Large intestine (tissue), 3 donors: ENCODE results near the gene C16orf46. TPM values are rescaled to one million over a fixed set of nuclear protein-coding genes. Genes with fewer than 3 reads are reported as not detected.

Experiments
- DNase-seq, 2 donors: peaks; one replicate each; pipeline versions ENCODE4 v3.0.0 to v3.0.0-alpha.2; 2013
- H3K27ac ChIP-seq: one replicate; pipeline ENCODE4 v1.5.1; 2013; ENCODE audit warnings: low read length
- H3K27me3 ChIP-seq: 2 replicates; pipeline ENCODE4 v1.6.1; 2013; ENCODE audit warnings: low read length; ENCODE audit not compliant: control insufficient read depth, insufficient read depth
- H3K36me3 ChIP-seq: 2 replicates; pipeline ENCODE4 v1.6.1; 2013; ENCODE audit warnings: low read length; ENCODE audit not compliant: control insufficient read depth, insufficient read depth
- H3K4me1 ChIP-seq: one replicate; pipeline ENCODE4 v1.6.1; 2013; ENCODE audit warnings: low read length; ENCODE audit not compliant: control insufficient read depth, insufficient read depth
- H3K4me3 ChIP-seq: one replicate; pipeline ENCODE4 v1.5.1; 2013; ENCODE audit warnings: low read length
- H3K9me3 ChIP-seq: one replicate; pipeline ENCODE4 v1.6.1; 2013; ENCODE audit warnings: mild to moderate bottlenecking, low read depth, low read length, moderate library complexity; ENCODE audit not compliant: control insufficient read depth
- WGBS: methylation state at CpG from one replicate; pipeline ENCODE4 v1.1.5; 2013; ENCODE audit warnings: low lambda C conversion rate; ENCODE audit not compliant: insufficient coverage; 5-methylcytosine and 5-hydroxymethylcytosine counted together
- polyA plus RNA-seq: library from polyadenylated mRNA; unstranded; fragments of 120-200 nt; gene quantifications from one replicate; pipeline ENCODE4 v1.2.1, GENCODE V29; 2013

Gene C16orf46
- polyA plus RNA-seq, 1 donor = 0.93 TPM

DNA sequence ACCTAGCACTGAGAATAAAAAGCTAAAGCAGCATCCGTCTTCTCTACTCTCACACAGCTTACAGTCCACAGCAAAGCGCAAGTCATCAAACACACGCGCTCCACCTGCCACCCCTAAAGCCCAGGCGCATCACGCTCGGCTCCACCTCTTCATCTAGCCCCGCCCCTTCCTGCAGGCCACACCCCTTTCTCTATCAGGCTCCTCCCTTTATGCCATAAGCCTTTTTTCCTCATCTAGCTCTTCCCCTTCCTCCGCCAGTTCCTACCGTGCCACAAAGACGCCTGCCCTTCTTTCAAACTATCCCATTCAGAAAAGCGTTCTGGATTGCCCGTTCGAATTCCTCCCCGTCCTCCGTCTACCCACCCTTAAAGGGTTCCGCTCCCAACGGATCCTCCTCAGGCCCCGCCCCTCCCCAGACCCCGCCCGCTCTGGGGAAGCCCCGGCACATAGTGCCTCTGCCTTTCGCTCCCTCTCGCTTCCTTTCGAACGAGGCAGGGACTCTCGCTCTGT lies 417 bp downstream of the C16orf46 start:
- Histone ChIP-seq H3K36me3 (no peaks in the 10 kb centered on the region), H3K27me3 (no peaks in the 10 kb centered on the region), H3K27ac (peak overlapping the region; percentile 96), H3K9me3 (no peaks in the 10 kb centered on the region), H3K4me1 (no peaks in the 10 kb centered on the region), H3K4me3 (peak overlapping the region; percentile 76)
- WGBS = 8% methylated on average over 2 of the region's 27 CpGs
- peak in 1 of 2 donors; percentile 85 for DNase-seq

DNA sequence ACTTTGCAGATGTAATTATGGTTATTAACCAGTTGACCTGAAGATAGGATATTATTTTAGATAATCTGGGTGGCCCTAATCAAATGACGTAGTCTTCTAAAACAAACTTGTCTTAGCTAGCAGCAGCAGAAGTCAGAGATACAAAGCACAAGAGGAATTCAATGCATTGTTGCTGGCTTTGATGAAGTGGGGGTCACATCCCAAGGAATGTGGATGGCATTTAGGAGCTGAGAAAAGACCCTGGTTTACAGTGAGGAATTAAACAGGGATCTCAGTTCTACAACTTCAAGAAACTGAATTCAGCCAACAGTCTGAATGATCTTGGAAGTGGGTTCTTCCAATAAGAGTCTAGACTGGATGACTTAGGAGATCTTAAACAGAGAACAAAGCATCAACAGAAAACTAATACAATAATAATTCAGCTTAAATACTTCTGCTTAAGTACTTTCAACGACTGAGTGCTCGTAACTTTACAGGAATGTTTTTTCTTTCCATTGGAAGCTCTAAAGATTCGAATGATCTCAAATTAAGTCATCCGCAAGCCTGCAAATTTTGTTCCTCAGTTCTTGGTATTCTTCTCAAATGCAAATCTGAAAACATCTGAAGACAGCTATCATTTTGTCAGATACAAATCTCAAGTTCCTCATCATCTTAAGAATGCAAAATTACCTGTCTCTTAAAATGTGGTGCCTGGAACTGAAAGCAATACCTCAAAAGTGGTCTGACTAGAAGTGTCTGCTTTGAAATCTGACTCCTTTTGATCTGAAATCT lies 3.3 kb downstream of the C16orf46 start:
- H3K9me3 ChIP-seq = no peaks in the 10 kb centered on the region
- no peaks in the 10 kb centered on the region for H3K36me3 ChIP-seq
- no peaks in the 10 kb centered on the region for H3K27me3 ChIP-seq
- 100% methylated on average over 2 of the region's 5 CpGs for WGBS
- H3K27ac ChIP-seq = no peak overlapping the region
- no peak overlapping the region for H3K4me3 ChIP-seq
- DNase-seq = no peak
- H3K4me1 ChIP-seq = no peaks in the 10 kb centered on the region

DNA sequence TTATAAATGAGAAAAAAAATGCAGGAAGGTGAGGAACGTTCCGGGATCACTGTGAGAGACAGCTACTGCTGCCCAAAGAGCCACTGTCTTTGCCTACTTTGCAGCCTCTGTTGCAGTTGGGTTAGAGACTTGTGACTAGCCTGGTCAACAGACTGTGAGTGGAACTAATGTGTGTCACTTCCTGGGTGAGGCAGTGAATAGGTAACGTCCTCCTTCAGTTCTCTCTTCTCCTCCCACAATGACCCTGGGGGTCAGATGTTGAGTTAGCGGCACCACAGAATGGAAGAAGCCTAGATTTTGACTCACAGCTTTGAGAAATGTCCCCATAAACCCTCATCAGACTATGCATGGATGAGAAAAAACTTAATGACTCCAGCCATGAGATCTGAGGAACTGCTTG lies 5.2 kb downstream of the C16orf46 start:
- H3K36me3 ChIP-seq = no peaks in the 10 kb centered on the region
- H3K4me1 ChIP-seq = no peaks in the 10 kb centered on the region
- no peaks in the 10 kb centered on the region for H3K27me3 ChIP-seq
- H3K27ac ChIP-seq = no peak overlapping the region
- DNase-seq = no peak
- no peaks in the 10 kb centered on the region for H3K9me3 ChIP-seq
- WGBS = no CpG with 5 or more reads among the region's 4 CpGs
- no peak overlapping the region for H3K4me3 ChIP-seq

DNA sequence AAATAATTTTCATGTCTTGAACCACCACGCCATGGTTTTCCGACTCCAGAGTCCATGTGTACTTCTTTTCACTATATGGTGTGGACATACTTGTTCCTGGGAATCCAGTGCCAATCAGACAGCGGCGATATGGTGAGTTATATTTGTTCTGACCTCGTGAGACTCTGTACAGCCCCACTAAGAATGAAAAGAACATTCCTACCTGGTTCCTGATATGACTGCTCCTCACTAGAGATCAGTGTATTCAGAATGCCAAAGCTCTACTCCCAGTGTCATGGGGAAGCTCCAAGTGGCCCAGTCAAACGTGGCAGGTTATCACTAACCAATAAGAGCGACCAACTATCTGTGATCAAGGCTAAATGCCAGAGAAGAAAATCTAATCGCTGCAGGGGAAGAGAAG lies 6.1 kb downstream of the C16orf46 start:
- Histone ChIP-seq H3K4me1 (no peaks in the 10 kb centered on the region), H3K27ac (no peak overlapping the region), H3K36me3 (no peaks in the 10 kb centered on the region), H3K27me3 (no peaks in the 10 kb centered on the region), H3K9me3 (no peaks in the 10 kb centered on the region), H3K4me3 (no peak overlapping the region)
- WGBS = 100% methylated on average over 1 of the region's 8 CpGs
- DNase-seq = no peak

DNA sequence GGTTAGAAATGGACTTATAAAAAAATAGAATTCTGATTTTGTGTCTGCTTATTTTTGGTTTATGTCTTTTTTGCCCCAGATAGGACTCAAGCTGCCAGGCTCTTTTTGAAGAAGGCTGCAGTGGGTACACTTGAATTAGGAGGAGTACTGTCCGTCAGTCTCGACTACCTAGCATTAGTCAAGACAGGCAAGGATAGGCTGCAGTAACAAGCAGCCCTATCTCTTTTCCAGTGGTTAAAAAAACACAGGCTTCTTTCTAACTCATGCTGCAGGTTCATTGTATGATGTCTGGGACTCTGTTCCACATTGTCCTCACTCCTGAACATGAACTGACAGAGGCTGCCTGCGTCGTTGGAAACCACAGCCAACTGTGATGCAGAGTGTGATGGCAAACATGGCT lies 8.0 kb downstream of the C16orf46 start:
- no peaks in the 10 kb centered on the region for H3K36me3 ChIP-seq
- H3K27me3 ChIP-seq = no peaks in the 10 kb centered on the region
- no peak for DNase-seq
- no peak overlapping the region for H3K27ac ChIP-seq
- no peaks in the 10 kb centered on the region for H3K4me1 ChIP-seq
- WGBS = no CpG with 5 or more reads among the region's 4 CpGs
- H3K4me3 ChIP-seq = no peak overlapping the region
- H3K9me3 ChIP-seq = no peaks in the 10 kb centered on the region

DNA sequence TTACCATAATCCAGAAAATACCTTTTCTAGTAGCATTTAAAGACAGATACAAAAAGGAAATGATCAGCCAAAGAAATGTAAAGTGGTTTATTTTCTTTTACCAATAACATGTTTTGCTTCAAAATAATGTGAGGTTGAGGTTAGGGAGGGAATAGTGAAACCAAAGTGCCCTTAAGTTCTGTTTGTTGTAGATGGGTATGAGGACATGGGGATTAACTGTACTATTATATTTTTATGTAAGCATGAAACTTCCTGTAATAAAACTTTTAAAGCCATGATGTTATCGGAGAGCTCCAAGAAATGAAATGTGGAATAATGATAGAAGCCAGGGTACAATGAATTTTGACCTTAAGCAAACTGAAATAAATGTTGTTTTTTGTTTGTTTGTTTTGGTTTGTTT lies 9.9 kb downstream of the C16orf46 start:
- no peaks in the 10 kb centered on the region for H3K9me3 ChIP-seq
- H3K27ac ChIP-seq = no peak overlapping the region
- DNase-seq = no peak
- H3K27me3 ChIP-seq = no peaks in the 10 kb centered on the region
- no peaks in the 10 kb centered on the region for H3K4me1 ChIP-seq
- no peaks in the 10 kb centered on the region for H3K36me3 ChIP-seq
- no peak overlapping the region for H3K4me3 ChIP-seq
- WGBS = no CpG with 5 or more reads among the region's 1 CpG

DNA sequence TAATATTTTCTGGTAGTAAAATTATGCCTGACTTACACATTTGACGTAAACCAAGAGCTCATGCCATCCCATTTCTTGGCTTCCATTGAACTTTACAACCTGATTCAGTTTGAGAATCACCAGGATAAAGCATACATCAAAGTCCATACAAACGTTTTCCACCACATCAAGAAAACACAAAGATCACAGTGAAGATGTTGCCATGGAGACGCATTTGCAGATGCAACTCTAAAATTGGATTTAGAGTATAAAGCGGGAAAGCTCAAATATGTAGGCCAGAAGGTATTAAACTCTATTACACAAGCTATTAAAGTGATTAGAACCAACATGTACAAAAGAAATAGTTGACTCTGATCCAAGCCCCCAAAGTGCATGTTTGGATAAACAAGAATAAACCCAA lies 10.4 kb downstream of the C16orf46 start:
- H3K27me3 ChIP-seq = no peaks in the 10 kb centered on the region
- H3K4me1 ChIP-seq = no peaks in the 10 kb centered on the region
- H3K4me3 ChIP-seq = no peak overlapping the region
- no peaks in the 10 kb centered on the region for H3K9me3 ChIP-seq
- H3K36me3 ChIP-seq = no peaks in the 10 kb centered on the region
- no peak overlapping the region for H3K27ac ChIP-seq
- WGBS = 100% methylated on average over 1 of the region's 4 CpGs
- no peak for DNase-seq

DNA sequence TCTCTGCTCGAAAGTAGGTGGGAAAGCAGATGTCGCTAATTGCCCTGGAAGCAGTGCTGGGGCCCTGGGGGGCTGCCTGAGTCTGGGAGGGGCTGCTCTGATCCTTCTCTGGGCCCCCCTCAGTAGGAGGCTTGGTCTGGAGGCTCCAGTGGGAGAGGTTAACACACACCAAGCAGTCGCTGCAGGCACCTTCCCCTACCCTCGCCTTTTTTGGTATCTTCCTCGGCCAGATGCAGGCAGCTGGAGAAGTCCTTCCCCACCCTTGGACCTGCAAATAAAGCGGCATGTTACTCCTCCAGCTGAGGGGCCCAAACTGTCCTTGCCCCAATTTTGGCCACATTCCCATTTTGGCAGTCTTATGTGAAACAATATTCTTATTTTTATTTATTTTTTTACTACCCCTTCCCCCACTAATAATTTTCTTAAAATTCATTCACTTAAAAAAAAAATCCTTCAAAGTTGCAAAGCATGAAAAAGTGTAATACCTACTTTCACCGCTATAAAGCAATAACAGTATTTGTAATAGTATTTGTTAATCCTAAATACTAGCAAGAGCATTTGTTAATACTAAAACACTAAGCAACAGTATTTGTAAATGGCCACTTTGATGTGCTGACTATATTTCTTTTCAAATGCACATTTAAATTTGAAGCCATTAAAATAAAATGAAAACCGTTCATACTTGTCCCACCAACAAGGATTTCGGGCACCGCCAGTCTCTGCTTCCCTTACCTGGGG lies 15.0 kb downstream of the C16orf46 start:
- H3K27me3 ChIP-seq = no peaks in the 10 kb centered on the region
- no peaks in the 10 kb centered on the region for H3K9me3 ChIP-seq
- H3K27ac ChIP-seq = no peak overlapping the region
- H3K4me1 ChIP-seq = no peaks in the 10 kb centered on the region
- WGBS = 90% methylated on average over 2 of the region's 10 CpGs
- no peak overlapping the region for H3K4me3 ChIP-seq
- no peak for DNase-seq
- no peaks in the 10 kb centered on the region for H3K36me3 ChIP-seq

DNA sequence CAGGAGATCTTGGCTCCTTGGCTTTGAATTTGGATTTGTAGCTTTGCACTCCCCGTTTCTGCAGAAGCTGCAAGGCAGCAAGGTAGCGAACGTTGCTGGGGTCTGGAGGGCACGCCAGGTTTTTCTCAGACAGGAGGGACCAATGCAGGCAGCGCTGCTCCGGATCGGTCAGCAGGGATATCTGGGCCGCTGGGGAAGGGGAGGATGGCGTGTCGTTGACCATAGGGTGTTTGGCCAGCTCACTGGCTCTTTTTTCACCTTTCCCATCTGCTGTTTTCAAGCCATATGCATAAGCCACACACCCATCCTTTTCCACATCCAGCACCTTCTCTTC lies 15.8 kb downstream of the C16orf46 start:
- Histone ChIP-seq H3K4me1 (no peaks in the 10 kb centered on the region), H3K27ac (no peak overlapping the region), H3K27me3 (no peaks in the 10 kb centered on the region), H3K9me3 (no peaks in the 10 kb centered on the region), H3K36me3 (no peaks in the 10 kb centered on the region), H3K4me3 (no peak overlapping the region)
- WGBS = no CpG with 5 or more reads among the region's 10 CpGs
- DNase-seq = no peak

DNA sequence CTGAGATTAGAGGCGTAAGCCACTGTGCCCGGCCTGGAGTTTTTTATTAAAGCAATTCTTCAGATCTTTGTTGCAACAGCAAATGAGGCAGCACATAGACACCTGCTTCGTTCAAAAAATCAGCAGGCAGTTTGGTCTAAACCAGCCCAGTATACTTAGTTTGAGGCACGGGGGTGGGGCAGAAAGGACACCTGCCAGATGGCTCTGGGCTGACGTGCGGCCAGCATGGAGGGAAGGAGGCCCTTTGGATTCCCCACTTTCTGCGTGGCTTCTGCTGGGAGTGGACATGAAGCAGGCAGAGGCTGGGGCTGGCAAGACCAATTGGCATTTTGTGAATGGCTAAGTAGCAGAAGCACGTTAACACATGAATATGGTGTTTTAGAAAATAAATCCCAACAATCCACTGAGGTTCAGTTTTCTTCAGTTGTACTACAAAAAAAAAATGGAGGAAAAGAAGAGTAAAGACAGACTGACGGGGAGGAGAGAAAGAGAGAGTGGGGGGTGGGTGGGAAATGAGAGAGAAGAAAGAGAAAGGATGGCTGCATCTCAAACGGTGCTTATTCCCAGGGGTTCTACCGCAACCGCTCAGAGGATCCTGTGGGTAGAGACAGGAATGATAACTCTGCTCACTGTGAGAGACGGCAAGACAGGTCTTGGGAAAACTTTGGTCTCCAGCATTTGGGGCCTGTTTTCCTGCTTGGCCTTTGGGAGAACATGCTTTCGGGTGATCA lies 16.3 kb downstream of the C16orf46 start:
- DNase-seq = no peak
- Histone ChIP-seq H3K27ac (no peak overlapping the region), H3K4me1 (no peaks in the 10 kb centered on the region), H3K9me3 (no peaks in the 10 kb centered on the region), H3K36me3 (no peaks in the 10 kb centered on the region), H3K4me3 (no peak overlapping the region), H3K27me3 (no peaks in the 10 kb centered on the region)
- WGBS = 80% methylated on average over 3 of the region's 14 CpGs
